ENCODE measurements around the gene KPTN. TPM values are rescaled to one million over a fixed set of nuclear protein-coding genes. Genes with fewer than 3 reads are reported as not detected.
"Not testable (repeated sequence)": the region's sequence is repeated elsewhere in the genome, so short reads cannot be mapped to it uniquely, and the experiment has no call there.

Gene KPTN
- total and polyA plus RNA-seq, 2 of the 13 experiments (the other 11 are each of a cell fraction or from before 2014, with no cell fraction given) = 9.1 to 13.3 TPM

- H3K9ac ChIP-seq (ENCODE audit: insufficient read depth, low read depth, low read length) = no peak overlapping the region
- no peak overlapping the region for H3K4me3 ChIP-seq (replicated peaks in 1 of 3; ENCODE audit: insufficient read depth in 1 of 3, low read depth in 2 of 3, low read length in 3 of 3)
- peaks cover 14 to 17% of the 10 kb centered on the region in 2 experiments; a peak in 4 of 5 replicates for H3K36me3 ChIP-seq (replicated peaks in 1 of 2; ENCODE audit: control insufficient read depth in 1 of 2, insufficient read depth in 2 of 2, low read length in 2 of 2)
- H3K4me1 ChIP-seq (ENCODE audit: insufficient read depth, low read length) = peaks cover 12% of the 10 kb centered on the region
- TF ChIP-seq RBM39 (IDR thresholded peaks at IDR 0.05; ENCODE audit: low read depth, low read length, poor library complexity, severe bottlenecking) = no peak
- TF ChIP-seq ZNF253 (CRISPR knock-in tag; IDR thresholded peaks at IDR 0.05; ENCODE audit: borderline replicate concordance) = no peak
- peak; percentile 22; the same call in 1 of the 2 replicates for TF ChIP-seq POLR2G (IDR thresholded peaks at IDR 0.05; ENCODE audit: low read depth, low read length)
- TF ChIP-seq MNT (IDR thresholded peaks at IDR 0.05) = peak; percentile 53
- no peak for TF ChIP-seq TFDP1 (CRISPR knock-in tag; IDR thresholded peaks at IDR 0.05; ENCODE audit: borderline replicate concordance)
- no peak for TF ChIP-seq MAX (IDR thresholded peaks at IDR 0.05)
- POLR2A ChIA-PET = no interaction called here
- no TSS peak for BruUV-seq (replicated peaks)
- H3K27ac ChIP-seq (ENCODE audit: extremely low read length, insufficient read depth, low read length) = no peak overlapping the region
- no peaks in the 10 kb centered on the region for H3K27me3 ChIP-seq (ENCODE audit: control insufficient read depth in 1 of 2, insufficient read depth in 2 of 2, low read length in 2 of 2)
- no peak for FAIRE-seq
- in situ Hi-C loops (cut with HindIII; ENCODE audit: extremely low pct_ligation_motif_present, low pct_unique_long_range_greater_than_20kb) (no loop called here), intact Hi-C loops (cut with micrococcal nuclease; ENCODE audit: unreplicated experiment) (no loop called here)
- CTCF ChIA-PET (ENCODE audit: low intra/inter-chr PET ratio, low total read pairs) = no interaction called here
- H3K79me2 ChIP-seq (ENCODE audit: insufficient read depth, low read length) = no peaks in the 10 kb centered on the region
- H3K9me3 ChIP-seq (ENCODE audit: low read length) = no peaks in the 10 kb centered on the region
- WGBS (ENCODE audit: low lambda C conversion rate) = 90% methylated on average over 6 of the region's 9 CpGs
- DNase-seq (ENCODE audit: low spot score) = no peak
- no peak overlapping the region for H2AFZ ChIP-seq (ENCODE audit: low read length)
- H3K4me2 ChIP-seq (ENCODE audit: low read depth, low read length) = no peak overlapping the region
- no peaks in the 10 kb centered on the region for H4K20me1 ChIP-seq (ENCODE audit: insufficient read depth, low read length)
- no peak for ATAC-seq
These were observed 2.9 kb upstream of the KPTN start for GRCh38 chr19:47486900-47487299.

- H3K9me3 ChIP-seq (ENCODE audit: low read length); H3K27ac ChIP-seq (ENCODE audit: extremely low read length, insufficient read depth, low read length); H3K4me3 ChIP-seq (replicated peaks in 1 of 3; ENCODE audit: insufficient read depth in 1 of 3, low read depth in 2 of 3, low read length in 3 of 3); POLR2A ChIA-PET; H3K4me2 ChIP-seq (ENCODE audit: low read depth, low read length); H3K27me3 ChIP-seq (ENCODE audit: control insufficient read depth in 1 of 2, insufficient read depth in 2 of 2, low read length in 2 of 2); BruUV-seq (replicated peaks); ATAC-seq; CTCF ChIA-PET (ENCODE audit: low intra/inter-chr PET ratio, low total read pairs); intact Hi-C loops (cut with micrococcal nuclease; ENCODE audit: unreplicated experiment); DNase-seq (ENCODE audit: low spot score); H2AFZ ChIP-seq (ENCODE audit: low read length); H3K79me2 ChIP-seq (ENCODE audit: insufficient read depth, low read length); H3K9ac ChIP-seq (ENCODE audit: insufficient read depth, low read depth, low read length); in situ Hi-C loops (cut with HindIII; ENCODE audit: extremely low pct_ligation_motif_present, low pct_unique_long_range_greater_than_20kb); H4K20me1 ChIP-seq (ENCODE audit: insufficient read depth, low read length); FAIRE-seq: not testable (repeated sequence)
- WGBS (ENCODE audit: low lambda C conversion rate) = 96% methylated on average over 12 of the region's 13 CpGs
- Histone ChIP-seq H3K36me3 (replicated peaks in 1 of 2; ENCODE audit: control insufficient read depth in 1 of 2, insufficient read depth in 2 of 2, low read length in 2 of 2) (peaks cover 14 to 17% of the 10 kb centered on the region in 2 experiments; a peak in 4 of 5 replicates), H3K4me1 (ENCODE audit: insufficient read depth, low read length) (peaks cover 12% of the 10 kb centered on the region)
These were observed 2.2 kb upstream of the KPTN start for GRCh38 chr19:47486220-47486619.
